Ovary (tissue), 3 donors: Measurements from ENCODE around the gene MUCL3.

Source experiments
- EP300 ChIP-seq: sonication (generic); formaldehyde crosslinking; IDR thresholded peaks from one replicate; pipeline ENCODE4 v1.6.1; 2017; ENCODE audit warnings: antibody characterized with exemption
- POLR2A ChIP-seq: fragments of 450-650 bp; IDR thresholded peaks from one replicate; pipeline ENCODE4 v1.6.1; 2017; ENCODE audit warnings: antibody characterized with exemption, mild to moderate bottlenecking, moderate library complexity
- TF ChIP-seq, protein P1 (sequence below), 3 donors: fragments of 450-650 bp in 2 of 3; fragments of 200-600 bp in 1 of 3; IDR thresholded peaks; one replicate each; pipeline versions ENCODE4 v1.5.1 to v1.8.0; 2016 to 2022; ENCODE audit warnings: antibody characterized with exemption in 3 of 3, mild to moderate bottlenecking in 1 of 3
- donor health status: DM: no; HTN: no; CAD: no.

GRCh38 chr6:30955367-30956042 lies 14.7 kb downstream of the MUCL3 start:
- no peak for TF ChIP-seq EP300
- TF ChIP-seq, protein P1, sequence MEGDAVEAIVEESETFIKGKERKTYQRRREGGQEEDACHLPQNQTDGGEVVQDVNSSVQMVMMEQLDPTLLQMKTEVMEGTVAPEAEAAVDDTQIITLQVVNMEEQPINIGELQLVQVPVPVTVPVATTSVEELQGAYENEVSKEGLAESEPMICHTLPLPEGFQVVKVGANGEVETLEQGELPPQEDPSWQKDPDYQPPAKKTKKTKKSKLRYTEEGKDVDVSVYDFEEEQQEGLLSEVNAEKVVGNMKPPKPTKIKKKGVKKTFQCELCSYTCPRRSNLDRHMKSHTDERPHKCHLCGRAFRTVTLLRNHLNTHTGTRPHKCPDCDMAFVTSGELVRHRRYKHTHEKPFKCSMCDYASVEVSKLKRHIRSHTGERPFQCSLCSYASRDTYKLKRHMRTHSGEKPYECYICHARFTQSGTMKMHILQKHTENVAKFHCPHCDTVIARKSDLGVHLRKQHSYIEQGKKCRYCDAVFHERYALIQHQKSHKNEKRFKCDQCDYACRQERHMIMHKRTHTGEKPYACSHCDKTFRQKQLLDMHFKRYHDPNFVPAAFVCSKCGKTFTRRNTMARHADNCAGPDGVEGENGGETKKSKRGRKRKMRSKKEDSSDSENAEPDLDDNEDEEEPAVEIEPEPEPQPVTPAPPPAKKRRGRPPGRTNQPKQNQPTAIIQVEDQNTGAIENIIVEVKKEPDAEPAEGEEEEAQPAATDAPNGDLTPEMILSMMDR (IDR thresholded peaks at IDR 0.05) = no peak
- TF ChIP-seq POLR2A = no peak
